ENCODE measurements around the gene MAEA.

The MAEA gene

DNA sequence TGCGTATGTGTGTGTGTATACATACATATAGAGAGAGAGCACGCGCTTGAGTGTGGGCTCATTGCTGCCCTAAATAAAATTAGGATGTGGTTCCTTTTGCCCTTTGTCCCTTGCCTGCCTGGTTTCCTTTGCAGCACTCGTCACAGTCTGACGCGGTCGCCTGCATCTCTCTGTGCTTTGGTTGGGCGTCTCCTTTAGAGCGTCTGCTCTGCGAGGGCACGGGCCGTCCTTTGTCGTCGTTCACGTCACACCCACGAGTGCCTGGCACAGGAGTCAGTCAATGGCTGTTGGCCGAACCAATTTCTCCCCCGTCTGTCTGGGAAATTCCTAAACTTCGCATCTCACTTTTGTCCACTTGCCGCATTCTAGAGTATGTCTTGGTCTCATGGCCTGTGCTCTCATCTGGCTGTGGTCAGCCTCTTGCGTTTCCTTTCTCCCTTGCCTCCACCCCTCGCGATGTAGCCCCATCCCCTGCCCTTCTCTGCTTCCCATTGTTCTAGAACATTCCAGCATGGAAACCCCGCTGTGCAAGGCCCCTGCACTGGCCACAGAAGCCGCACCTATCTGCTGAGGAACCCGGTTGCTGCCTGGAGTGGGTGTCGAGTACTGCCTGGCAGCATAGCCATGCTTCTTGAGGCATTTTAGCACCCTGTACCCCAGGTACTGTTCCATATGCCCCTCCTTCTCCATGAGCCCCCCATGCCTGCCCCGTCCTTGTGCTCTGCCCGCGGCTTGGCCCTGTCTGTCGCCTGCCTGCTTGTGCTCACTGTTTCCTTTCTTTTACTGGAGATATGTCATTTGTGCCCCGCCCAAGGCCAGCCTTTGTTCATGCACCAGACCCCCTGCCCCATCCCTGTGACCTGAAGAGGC lies 8.0 kb downstream of the MAEA start:
- Histone ChIP-seq H3K4me2 (peak overlapping the region in 1 of 11 experiments; percentile 14; a peak in 2 of 22 replicates), H3K4me1 (peaks cover 26 to 85% (median 52%) of the 10 kb centered on the region in 10 experiments), H3K9ac (peak overlapping the region in 2 of 11 experiments; percentile 4 to 18; a peak in 3 of 22 replicates), H3K27me3 (no peaks in the 10 kb centered on the region), H3K27ac (peak overlapping the region in 2 of 11 experiments; percentile 86 to 89; a peak in 3 of 22 replicates), H3K36me3 (peaks cover 50 to 81% (median 75%) of the 10 kb centered on the region in 11 experiments), H3K4me3 (no peak overlapping the region), H3K9me3 (replicated peaks in 1 of 11) (peaks cover 0 to 25% (median 0%) of the 10 kb centered on the region in 11 experiments; a peak in 6 of 22 replicates), H4K20me1 (peaks cover 61 to 93% (median 83%) of the 10 kb centered on the region in 11 experiments)
- no peak for TF ChIP-seq Cebpa-rat (IDR thresholded peaks at IDR 0.05)

GRCh38 chr4:1298461-1298860 lies 8.8 kb downstream of the MAEA start:
- H3K4me2 ChIP-seq = peak overlapping the region in 3 of 11 experiments; percentile 70 to 88 (median 80); a peak in 5 of 22 replicates
- H3K36me3 ChIP-seq = peaks cover 47 to 80% (median 77%) of the 10 kb centered on the region in 11 experiments
- H3K9me3 ChIP-seq (replicated peaks in 1 of 11) = peaks cover 0 to 27% (median 0%) of the 10 kb centered on the region in 11 experiments; a peak in 6 of 22 replicates
- no peak overlapping the region for H3K4me3 ChIP-seq
- no peaks in the 10 kb centered on the region for H3K27me3 ChIP-seq
- H4K20me1 ChIP-seq = peaks cover 54 to 93% (median 76%) of the 10 kb centered on the region in 11 experiments
- peak overlapping the region in 2 of 11 experiments; percentile 86 to 89; a peak in 3 of 22 replicates for H3K27ac ChIP-seq
- H3K4me1 ChIP-seq = peaks cover 18 to 85% (median 45%) of the 10 kb centered on the region in 10 experiments
- TF ChIP-seq Cebpa-rat (IDR thresholded peaks at IDR 0.05) = no peak
- H3K9ac ChIP-seq = peak overlapping the region in 3 of 11 experiments; percentile 2 to 57 (median 4); a peak in 1 of 22 replicates

- peaks cover 44 to 89% (median 68%) of the 10 kb centered on the region in 11 experiments for H4K20me1 ChIP-seq
- H3K27ac ChIP-seq = peak overlapping the region in 8 of 11 experiments; percentile 18 to 89 (median 76); a peak in 13 of 22 replicates
- peaks cover 43 to 76% (median 69%) of the 10 kb centered on the region in 11 experiments for H3K36me3 ChIP-seq
- H3K4me1 ChIP-seq = peaks cover 14 to 82% (median 41%) of the 10 kb centered on the region in 10 experiments
- H3K9me3 ChIP-seq (replicated peaks in 1 of 11) = peaks cover 0 to 27% (median 0%) of the 10 kb centered on the region in 11 experiments; a peak in 6 of 22 replicates
- peak overlapping the region in 4 of 11 experiments; percentile 70 to 88 (median 76); a peak in 6 of 22 replicates for H3K4me2 ChIP-seq
- no peak for TF ChIP-seq Cebpa-rat (IDR thresholded peaks at IDR 0.05)
- H3K4me3 ChIP-seq = no peak overlapping the region
- peak overlapping the region in 6 of 11 experiments; percentile 0 to 57 (median 28); a peak in 5 of 22 replicates for H3K9ac ChIP-seq
- no peaks in the 10 kb centered on the region for H3K27me3 ChIP-seq
These were observed 9.7 kb downstream of the MAEA start for GRCh38 chr4:1299301-1299860.

DNA sequence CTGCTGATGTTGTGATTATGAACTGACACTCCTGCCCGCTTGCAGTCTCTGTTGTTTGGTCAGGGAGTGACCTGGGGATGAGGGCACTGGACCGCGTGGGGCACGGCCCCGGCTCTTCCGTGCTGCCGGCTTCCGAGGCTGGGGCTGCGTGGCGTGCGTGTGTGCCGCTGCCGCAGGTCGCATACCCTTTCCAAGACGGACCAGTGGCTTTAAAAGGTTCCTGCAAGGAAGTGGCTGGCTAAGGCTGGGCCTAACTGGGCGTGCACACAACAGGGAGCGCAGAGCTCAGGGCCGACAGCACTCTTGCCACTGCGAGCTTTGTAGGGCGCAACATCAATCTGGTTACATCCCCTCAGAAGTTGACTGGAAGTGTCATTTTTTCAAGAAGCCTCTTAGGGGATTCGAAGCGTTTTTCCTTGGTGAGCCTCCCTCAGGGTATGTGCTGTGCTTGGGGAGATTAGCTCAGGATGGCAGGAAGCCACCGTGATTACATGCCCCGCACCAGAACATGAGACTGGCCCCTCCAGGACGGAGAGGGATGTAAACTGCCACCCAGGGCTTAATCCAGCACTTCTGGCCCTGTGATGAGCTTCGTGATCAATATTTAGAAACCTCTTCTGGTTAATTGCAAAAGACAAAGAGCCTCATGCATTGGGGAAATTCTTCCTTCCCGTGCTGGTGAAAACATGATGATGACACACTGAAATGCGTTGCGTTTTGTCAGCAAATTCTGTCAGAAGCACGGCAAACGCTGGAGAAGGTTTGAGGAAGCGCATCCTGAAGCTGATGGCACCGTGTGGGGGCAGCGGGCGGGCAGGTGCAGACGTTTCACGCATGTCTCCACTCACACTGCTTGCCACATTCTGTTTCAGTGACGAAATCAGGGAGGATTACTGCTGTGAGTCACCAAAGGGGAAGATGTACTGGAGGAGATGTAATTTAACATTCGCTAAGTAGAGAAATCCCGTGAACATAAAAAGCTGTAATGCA lies 11.1 kb downstream of the MAEA start:
- H3K4me1 ChIP-seq = peaks cover 19 to 87% (median 47%) of the 10 kb centered on the region in 10 experiments
- peak in 10 of 11 experiments; percentile 27 to 75 (median 41); a peak in 10 of 22 replicates for TF ChIP-seq Cebpa-rat (IDR thresholded peaks at IDR 0.05)
- no peaks in the 10 kb centered on the region for H3K27me3 ChIP-seq
- H3K9ac ChIP-seq = peak overlapping the region; percentile 1 to 79 (median 53); a peak in 18 of 22 replicates
- H3K4me3 ChIP-seq = peak overlapping the region in 1 of 10 experiments; percentile 31; a peak in 3 of 20 replicates
- peak overlapping the region in 9 of 11 experiments; percentile 23 to 88 (median 70); a peak in 16 of 22 replicates for H3K4me2 ChIP-seq
- peak overlapping the region; percentile 45 to 89 (median 74) for H3K27ac ChIP-seq
- H3K36me3 ChIP-seq = peaks cover 50 to 78% (median 76%) of the 10 kb centered on the region in 11 experiments
- H4K20me1 ChIP-seq = peaks cover 41 to 88% (median 70%) of the 10 kb centered on the region in 11 experiments; a peak in 21 of 22 replicates
- H3K9me3 ChIP-seq (replicated peaks in 1 of 11) = peaks cover 0 to 27% (median 0%) of the 10 kb centered on the region in 11 experiments; a peak in 6 of 22 replicates

DNA sequence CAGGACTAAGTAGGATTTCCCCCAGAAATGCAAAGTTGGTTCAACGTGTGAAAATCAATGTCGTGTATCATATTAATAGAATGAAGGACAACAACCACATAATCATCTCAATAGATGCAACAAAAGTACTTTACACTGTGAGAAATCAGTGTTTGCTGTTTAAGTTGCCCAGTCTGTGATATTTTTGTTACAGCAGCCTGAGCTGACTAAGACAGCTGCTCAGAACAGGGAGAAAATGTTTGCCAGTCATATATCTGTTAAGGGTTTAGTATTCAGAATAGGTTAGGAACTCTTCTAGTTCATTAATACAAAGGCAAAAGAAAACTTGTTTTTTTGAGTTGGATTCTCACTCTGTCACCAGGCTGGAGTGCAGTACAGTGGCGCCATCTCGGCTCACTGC lies 12.5 kb downstream of the MAEA start:
- peaks cover 43 to 82% (median 71%) of the 10 kb centered on the region in 11 experiments for H3K36me3 ChIP-seq
- peak overlapping the region in 7 of 11 experiments; percentile 38 to 89 (median 74); a peak in 9 of 22 replicates for H3K27ac ChIP-seq
- peaks cover 0 to 27% (median 0%) of the 10 kb centered on the region in 11 experiments; a peak in 6 of 22 replicates for H3K9me3 ChIP-seq (replicated peaks in 1 of 11)
- no peak overlapping the region for H3K4me3 ChIP-seq
- H4K20me1 ChIP-seq = peaks cover 39 to 92% (median 74%) of the 10 kb centered on the region in 11 experiments; a peak in 21 of 22 replicates
- H3K4me1 ChIP-seq = peaks cover 30 to 96% (median 56%) of the 10 kb centered on the region in 10 experiments
- 0 out of 22 replicates have a peak overlapping the region, but pooled peaks of 1 of the 11 experiments have one; percentile 49 for H3K9ac ChIP-seq
- TF ChIP-seq Cebpa-rat (IDR thresholded peaks at IDR 0.05) = no peak
- H3K27me3 ChIP-seq = no peaks in the 10 kb centered on the region
- peak overlapping the region in 2 of 11 experiments; percentile 60 to 80; a peak in 3 of 22 replicates for H3K4me2 ChIP-seq

- peak overlapping the region in 7 of 11 experiments; percentile 6 to 48 (median 24); a peak in 7 of 22 replicates for H3K9ac ChIP-seq
These were observed 15.6 kb downstream of the MAEA start for GRCh38 chr4:1305261-1305711.

GRCh38 chr4:1305781-1306455 lies 16.2 kb downstream of the MAEA start:
- no peak overlapping the region for H3K4me3 ChIP-seq
- peak overlapping the region in 1 of 11 experiments; percentile 29; a peak in 2 of 22 replicates for H3K27ac ChIP-seq
- TF ChIP-seq Cebpa-rat (IDR thresholded peaks at IDR 0.05) = no peak
- peaks cover 67 to 97% (median 80%) of the 10 kb centered on the region in 10 experiments for H3K4me1 ChIP-seq
- H3K4me2 ChIP-seq = peak overlapping the region; percentile 45 to 77 (median 64); a peak in 15 of 22 replicates
- peaks cover 42 to 92% (median 71%) of the 10 kb centered on the region in 11 experiments for H4K20me1 ChIP-seq
- no peaks in the 10 kb centered on the region for H3K27me3 ChIP-seq
- H3K9me3 ChIP-seq (replicated peaks in 1 of 11) = peaks cover 0 to 20% (median 0%) of the 10 kb centered on the region in 11 experiments; a peak in 6 of 22 replicates
- H3K36me3 ChIP-seq = peaks cover 14 to 49% (median 37%) of the 10 kb centered on the region in 11 experiments; a peak in 21 of 22 replicates
- no peak overlapping the region for H3K9ac ChIP-seq

More at GRCh38 chr4:1305261-1305711, 15.6 kb downstream of the MAEA start:
- Histone ChIP-seq H3K27me3 (no peaks in the 10 kb centered on the region), H3K4me1 (peaks cover 62 to 97% (median 80%) of the 10 kb centered on the region in 10 experiments), H3K4me3 (no peak overlapping the region), H3K4me2 (peak overlapping the region; percentile 45 to 77 (median 64)), H3K9me3 (replicated peaks in 1 of 11) (peaks cover 0 to 26% (median 0%) of the 10 kb centered on the region in 11 experiments; a peak in 6 of 22 replicates), H3K36me3 (peaks cover 17 to 56% (median 42%) of the 10 kb centered on the region in 11 experiments; a peak in 21 of 22 replicates), H4K20me1 (peaks cover 40 to 92% (median 71%) of the 10 kb centered on the region in 11 experiments), H3K27ac (peak overlapping the region in 6 of 11 experiments; percentile 2 to 29 (median 24); a peak in 7 of 22 replicates)
- TF ChIP-seq Cebpa-rat (IDR thresholded peaks at IDR 0.05) = no peak
